ENCODE measurements around the gene NQO2.
A peak's percentile ranks its signal among the peaks of the same experiment; 100 is the strongest.

The NQO2 gene

DNA sequence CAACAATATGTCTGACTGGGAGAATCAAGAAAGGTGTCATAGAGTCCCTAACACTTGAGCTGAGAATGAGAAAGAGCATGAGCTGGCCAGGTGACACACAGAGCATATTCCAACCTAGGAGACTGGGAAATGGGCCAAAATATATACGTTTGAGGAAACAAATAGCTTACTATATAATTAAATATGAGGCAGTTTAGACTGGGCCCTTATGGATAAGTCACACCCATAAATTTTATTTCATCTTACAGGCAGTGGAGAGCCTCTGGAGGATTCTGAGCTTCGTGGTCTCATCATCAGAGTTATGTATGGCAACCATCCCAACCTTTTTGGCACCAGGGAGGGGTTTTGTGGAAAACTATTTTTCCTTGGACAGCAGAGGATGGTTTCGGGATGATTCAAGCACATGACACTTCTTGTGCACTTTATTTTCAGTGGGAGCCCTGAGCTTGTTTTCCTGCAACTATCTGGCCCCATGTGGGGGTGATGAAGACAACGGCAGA, 12.9 kb upstream of the NQO2 start (continued):
- TF ChIP-seq, protein P1, sequence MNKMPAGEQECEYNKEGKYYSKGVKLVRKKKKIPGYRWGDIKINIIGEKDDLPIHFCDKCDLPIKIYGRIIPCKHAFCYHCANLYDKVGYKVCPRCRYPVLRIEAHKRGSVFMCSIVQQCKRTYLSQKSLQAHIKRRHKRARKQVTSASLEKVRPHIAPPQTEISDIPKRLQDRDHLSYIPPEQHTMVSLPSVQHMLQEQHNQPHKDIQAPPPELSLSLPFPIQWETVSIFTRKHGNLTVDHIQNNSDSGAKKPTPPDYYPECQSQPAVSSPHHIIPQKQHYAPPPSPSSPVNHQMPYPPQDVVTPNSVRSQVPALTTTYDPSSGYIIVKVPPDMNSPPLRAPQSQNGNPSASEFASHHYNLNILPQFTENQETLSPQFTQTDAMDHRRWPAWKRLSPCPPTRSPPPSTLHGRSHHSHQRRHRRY (tag by site-specific recombination; IDR thresholded peaks at IDR 0.05): no peak
- TF ChIP-seq, protein P2, sequence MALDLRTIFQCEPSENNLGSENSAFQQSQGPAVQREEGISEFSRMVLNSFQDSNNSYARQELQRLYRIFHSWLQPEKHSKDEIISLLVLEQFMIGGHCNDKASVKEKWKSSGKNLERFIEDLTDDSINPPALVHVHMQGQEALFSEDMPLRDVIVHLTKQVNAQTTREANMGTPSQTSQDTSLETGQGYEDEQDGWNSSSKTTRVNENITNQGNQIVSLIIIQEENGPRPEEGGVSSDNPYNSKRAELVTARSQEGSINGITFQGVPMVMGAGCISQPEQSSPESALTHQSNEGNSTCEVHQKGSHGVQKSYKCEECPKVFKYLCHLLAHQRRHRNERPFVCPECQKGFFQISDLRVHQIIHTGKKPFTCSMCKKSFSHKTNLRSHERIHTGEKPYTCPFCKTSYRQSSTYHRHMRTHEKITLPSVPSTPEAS (tag by site-specific recombination; IDR thresholded peaks at IDR 0.05): no peak
- TF ChIP-seq ZNF433 (tag by site-specific recombination; IDR thresholded peaks at IDR 0.05; ENCODE audit: low read depth) (no peak), HOXA7 (CRISPR knock-in tag; IDR thresholded peaks at IDR 0.05; ENCODE audit: borderline replicate concordance) (no peak), ZNF341 (tag by site-specific recombination; IDR thresholded peaks at IDR 0.05; ENCODE audit: low read depth) (no peak), ZNF133 (tag by site-specific recombination; IDR thresholded peaks at IDR 0.05) (no peak), REPIN1 (tag by site-specific recombination; IDR thresholded peaks at IDR 0.05; ENCODE audit: low read depth) (no peak), SP7 (tag by site-specific recombination; IDR thresholded peaks at IDR 0.05) (peak; percentile 89), KLF16 (tag by site-specific recombination; IDR thresholded peaks at IDR 0.05) (no peak), ZNF169 (tag by site-specific recombination; IDR thresholded peaks at IDR 0.05) (no peak), ZNF600 (tag by site-specific recombination; IDR thresholded peaks at IDR 0.05) (peak; percentile 91), ZNF354C (tag by site-specific recombination; IDR thresholded peaks at IDR 0.05; ENCODE audit: borderline replicate concordance, low read depth) (no peak), ZBTB1 (tag by site-specific recombination; IDR thresholded peaks at IDR 0.05) (no peak), ZNF561 (tag by site-specific recombination; IDR thresholded peaks at IDR 0.05; ENCODE audit: borderline replicate concordance) (peak; percentile 47; the same call in 1 of the 2 replicates), ZXDB (tag by site-specific recombination; IDR thresholded peaks at IDR 0.05) (peak; percentile 46), GLI2 (tag by site-specific recombination; IDR thresholded peaks at IDR 0.05; ENCODE audit: borderline replicate concordance, low read depth) (0 out of 2 replicates have a peak, but pooled peaks have one; percentile 11), ZNF416 (tag by site-specific recombination; IDR thresholded peaks at IDR 0.05) (no peak)
- TF ChIP-seq, protein P3, sequence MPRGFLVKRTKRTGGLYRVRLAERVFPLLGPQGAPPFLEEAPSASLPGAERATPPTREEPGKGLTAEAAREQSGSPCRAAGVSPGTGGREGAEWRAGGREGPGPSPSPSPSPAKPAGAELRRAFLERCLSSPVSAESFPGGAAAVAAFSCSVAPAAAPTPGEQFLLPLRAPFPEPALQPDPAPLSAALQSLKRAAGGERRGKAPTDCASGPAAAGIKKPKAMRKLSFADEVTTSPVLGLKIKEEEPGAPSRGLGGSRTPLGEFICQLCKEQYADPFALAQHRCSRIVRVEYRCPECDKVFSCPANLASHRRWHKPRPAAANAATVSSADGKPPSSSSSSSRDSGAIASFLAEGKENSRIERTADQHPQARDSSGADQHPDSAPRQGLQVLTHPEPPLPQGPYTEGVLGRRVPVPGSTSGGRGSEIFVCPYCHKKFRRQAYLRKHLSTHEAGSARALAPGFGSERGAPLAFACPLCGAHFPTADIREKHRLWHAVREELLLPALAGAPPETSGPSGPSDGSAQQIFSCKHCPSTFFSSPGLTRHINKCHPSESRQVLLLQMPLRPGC (tag by site-specific recombination; IDR thresholded peaks at IDR 0.05): peak; percentile 85
- TF ChIP-seq, protein P4, sequence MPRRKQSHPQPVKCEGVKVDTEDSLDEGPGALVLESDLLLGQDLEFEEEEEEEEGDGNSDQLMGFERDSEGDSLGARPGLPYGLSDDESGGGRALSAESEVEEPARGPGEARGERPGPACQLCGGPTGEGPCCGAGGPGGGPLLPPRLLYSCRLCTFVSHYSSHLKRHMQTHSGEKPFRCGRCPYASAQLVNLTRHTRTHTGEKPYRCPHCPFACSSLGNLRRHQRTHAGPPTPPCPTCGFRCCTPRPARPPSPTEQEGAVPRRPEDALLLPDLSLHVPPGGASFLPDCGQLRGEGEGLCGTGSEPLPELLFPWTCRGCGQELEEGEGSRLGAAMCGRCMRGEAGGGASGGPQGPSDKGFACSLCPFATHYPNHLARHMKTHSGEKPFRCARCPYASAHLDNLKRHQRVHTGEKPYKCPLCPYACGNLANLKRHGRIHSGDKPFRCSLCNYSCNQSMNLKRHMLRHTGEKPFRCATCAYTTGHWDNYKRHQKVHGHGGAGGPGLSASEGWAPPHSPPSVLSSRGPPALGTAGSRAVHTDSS (tag by site-specific recombination; IDR thresholded peaks at IDR 0.05): peak; percentile 52; the same call in 1 of the 2 replicates
- TF ChIP-seq, protein P5, sequence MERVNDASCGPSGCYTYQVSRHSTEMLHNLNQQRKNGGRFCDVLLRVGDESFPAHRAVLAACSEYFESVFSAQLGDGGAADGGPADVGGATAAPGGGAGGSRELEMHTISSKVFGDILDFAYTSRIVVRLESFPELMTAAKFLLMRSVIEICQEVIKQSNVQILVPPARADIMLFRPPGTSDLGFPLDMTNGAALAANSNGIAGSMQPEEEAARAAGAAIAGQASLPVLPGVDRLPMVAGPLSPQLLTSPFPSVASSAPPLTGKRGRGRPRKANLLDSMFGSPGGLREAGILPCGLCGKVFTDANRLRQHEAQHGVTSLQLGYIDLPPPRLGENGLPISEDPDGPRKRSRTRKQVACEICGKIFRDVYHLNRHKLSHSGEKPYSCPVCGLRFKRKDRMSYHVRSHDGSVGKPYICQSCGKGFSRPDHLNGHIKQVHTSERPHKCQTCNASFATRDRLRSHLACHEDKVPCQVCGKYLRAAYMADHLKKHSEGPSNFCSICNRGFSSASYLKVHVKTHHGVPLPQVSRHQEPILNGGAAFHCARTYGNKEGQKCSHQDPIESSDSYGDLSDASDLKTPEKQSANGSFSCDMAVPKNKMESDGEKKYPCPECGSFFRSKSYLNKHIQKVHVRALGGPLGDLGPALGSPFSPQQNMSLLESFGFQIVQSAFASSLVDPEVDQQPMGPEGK (tag by site-specific recombination; IDR thresholded peaks at IDR 0.05): peak; percentile 12; the same call in 1 of the 2 replicates
- TF ChIP-seq, protein P6, sequence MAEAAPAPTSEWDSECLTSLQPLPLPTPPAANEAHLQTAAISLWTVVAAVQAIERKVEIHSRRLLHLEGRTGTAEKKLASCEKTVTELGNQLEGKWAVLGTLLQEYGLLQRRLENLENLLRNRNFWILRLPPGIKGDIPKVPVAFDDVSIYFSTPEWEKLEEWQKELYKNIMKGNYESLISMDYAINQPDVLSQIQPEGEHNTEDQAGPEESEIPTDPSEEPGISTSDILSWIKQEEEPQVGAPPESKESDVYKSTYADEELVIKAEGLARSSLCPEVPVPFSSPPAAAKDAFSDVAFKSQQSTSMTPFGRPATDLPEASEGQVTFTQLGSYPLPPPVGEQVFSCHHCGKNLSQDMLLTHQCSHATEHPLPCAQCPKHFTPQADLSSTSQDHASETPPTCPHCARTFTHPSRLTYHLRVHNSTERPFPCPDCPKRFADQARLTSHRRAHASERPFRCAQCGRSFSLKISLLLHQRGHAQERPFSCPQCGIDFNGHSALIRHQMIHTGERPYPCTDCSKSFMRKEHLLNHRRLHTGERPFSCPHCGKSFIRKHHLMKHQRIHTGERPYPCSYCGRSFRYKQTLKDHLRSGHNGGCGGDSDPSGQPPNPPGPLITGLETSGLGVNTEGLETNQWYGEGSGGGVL (tag by site-specific recombination; IDR thresholded peaks at IDR 0.05): no peak
- TF ChIP-seq, protein P7, sequence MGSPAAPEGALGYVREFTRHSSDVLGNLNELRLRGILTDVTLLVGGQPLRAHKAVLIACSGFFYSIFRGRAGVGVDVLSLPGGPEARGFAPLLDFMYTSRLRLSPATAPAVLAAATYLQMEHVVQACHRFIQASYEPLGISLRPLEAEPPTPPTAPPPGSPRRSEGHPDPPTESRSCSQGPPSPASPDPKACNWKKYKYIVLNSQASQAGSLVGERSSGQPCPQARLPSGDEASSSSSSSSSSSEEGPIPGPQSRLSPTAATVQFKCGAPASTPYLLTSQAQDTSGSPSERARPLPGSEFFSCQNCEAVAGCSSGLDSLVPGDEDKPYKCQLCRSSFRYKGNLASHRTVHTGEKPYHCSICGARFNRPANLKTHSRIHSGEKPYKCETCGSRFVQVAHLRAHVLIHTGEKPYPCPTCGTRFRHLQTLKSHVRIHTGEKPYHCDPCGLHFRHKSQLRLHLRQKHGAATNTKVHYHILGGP (tag by site-specific recombination; IDR thresholded peaks at IDR 0.05): peak; percentile 69
- TF ChIP-seq, protein P8, sequence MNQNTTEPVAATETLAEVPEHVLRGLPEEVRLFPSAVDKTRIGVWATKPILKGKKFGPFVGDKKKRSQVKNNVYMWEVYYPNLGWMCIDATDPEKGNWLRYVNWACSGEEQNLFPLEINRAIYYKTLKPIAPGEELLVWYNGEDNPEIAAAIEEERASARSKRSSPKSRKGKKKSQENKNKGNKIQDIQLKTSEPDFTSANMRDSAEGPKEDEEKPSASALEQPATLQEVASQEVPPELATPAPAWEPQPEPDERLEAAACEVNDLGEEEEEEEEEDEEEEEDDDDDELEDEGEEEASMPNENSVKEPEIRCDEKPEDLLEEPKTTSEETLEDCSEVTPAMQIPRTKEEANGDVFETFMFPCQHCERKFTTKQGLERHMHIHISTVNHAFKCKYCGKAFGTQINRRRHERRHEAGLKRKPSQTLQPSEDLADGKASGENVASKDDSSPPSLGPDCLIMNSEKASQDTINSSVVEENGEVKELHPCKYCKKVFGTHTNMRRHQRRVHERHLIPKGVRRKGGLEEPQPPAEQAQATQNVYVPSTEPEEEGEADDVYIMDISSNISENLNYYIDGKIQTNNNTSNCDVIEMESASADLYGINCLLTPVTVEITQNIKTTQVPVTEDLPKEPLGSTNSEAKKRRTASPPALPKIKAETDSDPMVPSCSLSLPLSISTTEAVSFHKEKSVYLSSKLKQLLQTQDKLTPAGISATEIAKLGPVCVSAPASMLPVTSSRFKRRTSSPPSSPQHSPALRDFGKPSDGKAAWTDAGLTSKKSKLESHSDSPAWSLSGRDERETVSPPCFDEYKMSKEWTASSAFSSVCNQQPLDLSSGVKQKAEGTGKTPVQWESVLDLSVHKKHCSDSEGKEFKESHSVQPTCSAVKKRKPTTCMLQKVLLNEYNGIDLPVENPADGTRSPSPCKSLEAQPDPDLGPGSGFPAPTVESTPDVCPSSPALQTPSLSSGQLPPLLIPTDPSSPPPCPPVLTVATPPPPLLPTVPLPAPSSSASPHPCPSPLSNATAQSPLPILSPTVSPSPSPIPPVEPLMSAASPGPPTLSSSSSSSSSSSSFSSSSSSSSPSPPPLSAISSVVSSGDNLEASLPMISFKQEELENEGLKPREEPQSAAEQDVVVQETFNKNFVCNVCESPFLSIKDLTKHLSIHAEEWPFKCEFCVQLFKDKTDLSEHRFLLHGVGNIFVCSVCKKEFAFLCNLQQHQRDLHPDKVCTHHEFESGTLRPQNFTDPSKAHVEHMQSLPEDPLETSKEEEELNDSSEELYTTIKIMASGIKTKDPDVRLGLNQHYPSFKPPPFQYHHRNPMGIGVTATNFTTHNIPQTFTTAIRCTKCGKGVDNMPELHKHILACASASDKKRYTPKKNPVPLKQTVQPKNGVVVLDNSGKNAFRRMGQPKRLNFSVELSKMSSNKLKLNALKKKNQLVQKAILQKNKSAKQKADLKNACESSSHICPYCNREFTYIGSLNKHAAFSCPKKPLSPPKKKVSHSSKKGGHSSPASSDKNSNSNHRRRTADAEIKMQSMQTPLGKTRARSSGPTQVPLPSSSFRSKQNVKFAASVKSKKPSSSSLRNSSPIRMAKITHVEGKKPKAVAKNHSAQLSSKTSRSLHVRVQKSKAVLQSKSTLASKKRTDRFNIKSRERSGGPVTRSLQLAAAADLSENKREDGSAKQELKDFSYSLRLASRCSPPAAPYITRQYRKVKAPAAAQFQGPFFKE (tag by site-specific recombination; IDR thresholded peaks at IDR 0.05; ENCODE audit: borderline replicate concordance): no peak
